Measurements from ENCODE around the gene SLC37A2.
A peak's percentile ranks its signal among the peaks of the same experiment; 100 is the strongest.
"Not testable (repeated sequence)": the region's sequence is repeated elsewhere in the genome, so short reads cannot be mapped to it uniquely, and the experiment has no call there.

The SLC37A2 gene

DNA sequence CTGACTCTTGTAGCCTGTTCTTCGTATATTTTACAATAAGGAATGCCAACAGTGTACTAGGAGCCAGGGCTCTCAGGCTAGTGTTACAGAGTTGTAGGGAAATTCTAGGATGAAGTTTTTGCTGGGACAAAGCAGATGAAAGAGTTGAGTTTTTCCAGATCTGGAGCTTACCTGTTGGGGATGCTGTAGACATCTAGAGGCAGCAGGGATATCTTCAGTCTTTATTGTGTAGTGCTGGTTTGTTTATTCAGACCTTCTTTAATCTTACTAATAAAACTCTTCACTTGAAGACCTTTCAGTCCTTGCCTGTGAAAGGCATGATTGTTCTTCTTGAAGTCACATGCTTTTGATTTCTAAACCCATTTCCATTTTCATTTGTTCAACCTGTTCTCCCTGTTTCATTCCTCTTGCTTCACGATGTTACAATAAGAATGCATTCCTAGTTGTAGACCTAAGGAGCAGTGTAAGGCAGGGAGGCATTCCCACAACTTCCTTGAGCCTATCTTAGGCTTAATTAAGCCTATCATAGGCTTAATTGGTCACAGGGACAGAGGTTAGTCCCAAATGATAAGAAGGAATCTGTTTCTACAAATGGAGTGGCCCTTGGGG lies 7.9 kb upstream of the SLC37A2 start:
- H3K4me1 ChIP-seq (ENCODE audit: control insufficient read depth in 2 of 2, insufficient read depth in 2 of 2, low read length in 2 of 2): no peaks in the 10 kb centered on the region
- no peak overlapping the region for H3K4me3 ChIP-seq (ENCODE audit: low read length in 2 of 2)
- no peaks in the 10 kb centered on the region for H3K9me3 ChIP-seq (ENCODE audit: control insufficient read depth in 2 of 2, low read length in 2 of 2)
- H3K27ac ChIP-seq (ENCODE audit: low read depth in 2 of 2, low read length in 2 of 2): no peak overlapping the region
- no peaks in the 10 kb centered on the region for H3K36me3 ChIP-seq (ENCODE audit: control insufficient read depth in 2 of 2, insufficient read depth in 2 of 2, low read length in 2 of 2)
- no peaks in the 10 kb centered on the region for H3K27me3 ChIP-seq (ENCODE audit: control insufficient read depth in 2 of 2, insufficient read depth in 2 of 2, low read length in 2 of 2)
- no peak overlapping the region for H3K9ac ChIP-seq (ENCODE audit: low read depth in 1 of 2, low read length in 2 of 2)

DNA sequence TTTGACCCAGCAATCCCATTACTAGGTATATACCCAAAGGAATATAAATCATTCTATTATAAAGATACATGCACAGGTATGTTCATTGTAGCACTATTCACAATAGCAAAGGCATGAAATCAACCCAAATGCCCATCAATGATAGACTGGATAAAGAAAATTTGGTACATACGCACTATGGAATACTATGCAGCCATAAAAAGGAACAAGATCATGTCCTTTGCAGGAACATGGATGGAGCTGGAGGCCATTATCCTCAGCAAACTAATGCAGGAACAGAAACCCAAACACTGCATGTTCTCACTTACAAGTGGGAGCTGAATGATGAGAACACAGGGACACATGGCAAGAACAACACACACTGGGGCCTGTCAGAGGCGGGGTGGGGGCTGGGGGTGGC lies 7.0 kb upstream of the SLC37A2 start:
- not testable (repeated sequence) for H3K4me1 ChIP-seq (ENCODE audit: control insufficient read depth in 2 of 2, insufficient read depth in 2 of 2, low read length in 2 of 2); H3K4me3 ChIP-seq (ENCODE audit: low read length in 2 of 2); H3K9me3 ChIP-seq (ENCODE audit: control insufficient read depth in 2 of 2, low read length in 2 of 2); H3K27ac ChIP-seq (ENCODE audit: low read depth in 2 of 2, low read length in 2 of 2); H3K36me3 ChIP-seq (ENCODE audit: control insufficient read depth in 2 of 2, insufficient read depth in 2 of 2, low read length in 2 of 2); H3K27me3 ChIP-seq (ENCODE audit: control insufficient read depth in 2 of 2, insufficient read depth in 2 of 2, low read length in 2 of 2); H3K9ac ChIP-seq (ENCODE audit: low read depth in 1 of 2, low read length in 2 of 2)

DNA sequence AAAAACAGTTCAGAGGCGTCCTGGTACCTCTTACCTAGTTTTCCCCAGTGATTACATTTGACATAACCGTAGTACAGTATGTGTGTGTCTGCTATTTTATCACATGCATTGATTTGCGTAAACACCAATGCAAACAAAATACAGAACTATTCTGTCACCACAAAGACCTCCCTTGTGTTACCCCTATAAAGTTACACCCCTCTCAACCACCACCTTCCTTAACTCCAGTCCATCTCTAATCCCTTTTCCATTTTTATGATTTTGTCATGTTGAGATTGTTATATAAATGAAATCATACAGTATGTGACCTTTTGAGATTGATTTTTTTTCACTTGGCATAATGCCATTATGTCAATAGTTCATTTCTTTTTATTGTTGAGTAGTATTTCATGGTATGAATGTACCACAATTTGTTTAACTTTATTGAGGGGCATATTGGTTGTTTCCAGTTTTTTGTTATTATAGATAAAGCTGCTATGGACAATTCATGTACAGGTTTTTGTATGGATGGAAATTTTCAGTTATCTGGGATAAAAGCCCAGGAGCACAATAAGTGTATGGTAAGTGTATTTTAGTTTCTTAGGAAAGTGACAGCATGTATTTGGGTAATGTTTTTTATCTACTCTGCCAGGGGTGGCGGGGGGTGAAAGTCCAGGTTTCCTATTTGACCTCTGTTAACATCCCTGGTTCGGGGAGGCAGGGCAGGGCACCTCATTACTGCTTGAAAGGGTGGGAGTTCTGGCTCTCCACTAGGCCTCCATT lies 6.0 kb upstream of the SLC37A2 start:
- Histone ChIP-seq H3K27me3 (ENCODE audit: control insufficient read depth in 2 of 2, insufficient read depth in 2 of 2, low read length in 2 of 2) (peaks cover 0 to 7% of the 10 kb centered on the region in 2 donors), H3K4me3 (ENCODE audit: low read length in 2 of 2) (no peak overlapping the region), H3K9ac (ENCODE audit: low read depth in 1 of 2, low read length in 2 of 2) (no peak overlapping the region), H3K9me3 (ENCODE audit: control insufficient read depth in 2 of 2, low read length in 2 of 2) (no peaks in the 10 kb centered on the region), H3K4me1 (ENCODE audit: control insufficient read depth in 2 of 2, insufficient read depth in 2 of 2, low read length in 2 of 2) (no peaks in the 10 kb centered on the region), H3K27ac (ENCODE audit: low read depth in 2 of 2, low read length in 2 of 2) (no peak overlapping the region), H3K36me3 (ENCODE audit: control insufficient read depth in 2 of 2, insufficient read depth in 2 of 2, low read length in 2 of 2) (no peaks in the 10 kb centered on the region)

DNA sequence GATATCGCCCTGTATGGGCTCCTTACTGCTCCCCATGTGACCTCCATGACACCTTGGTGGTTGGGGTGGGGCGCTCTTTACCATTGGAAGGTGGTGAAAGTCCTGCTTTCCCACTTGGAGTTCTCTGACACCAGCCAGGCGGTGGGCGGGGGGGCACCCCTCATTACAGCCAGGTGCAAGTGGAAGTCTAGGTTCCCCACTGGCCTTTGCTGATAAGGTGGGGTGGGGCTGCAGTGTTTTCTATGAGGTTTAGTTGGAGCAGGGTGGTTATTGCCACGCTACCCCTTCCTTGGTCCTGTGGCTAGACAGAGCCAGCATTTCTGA lies 5.5 kb upstream of the SLC37A2 start:
- H3K9me3 ChIP-seq (ENCODE audit: control insufficient read depth in 2 of 2, low read length in 2 of 2): no peaks in the 10 kb centered on the region
- H3K36me3 ChIP-seq (ENCODE audit: control insufficient read depth in 2 of 2, insufficient read depth in 2 of 2, low read length in 2 of 2): no peaks in the 10 kb centered on the region
- no peak overlapping the region for H3K27ac ChIP-seq (ENCODE audit: low read depth in 2 of 2, low read length in 2 of 2)
- H3K4me3 ChIP-seq (ENCODE audit: low read length in 2 of 2): no peak overlapping the region
- H3K9ac ChIP-seq (ENCODE audit: low read depth in 1 of 2, low read length in 2 of 2): no peak overlapping the region
- H3K27me3 ChIP-seq (ENCODE audit: control insufficient read depth in 2 of 2, insufficient read depth in 2 of 2, low read length in 2 of 2): peaks cover 0 to 9% of the 10 kb centered on the region in 2 donors
- H3K4me1 ChIP-seq (ENCODE audit: control insufficient read depth in 2 of 2, insufficient read depth in 2 of 2, low read length in 2 of 2): no peaks in the 10 kb centered on the region

DNA sequence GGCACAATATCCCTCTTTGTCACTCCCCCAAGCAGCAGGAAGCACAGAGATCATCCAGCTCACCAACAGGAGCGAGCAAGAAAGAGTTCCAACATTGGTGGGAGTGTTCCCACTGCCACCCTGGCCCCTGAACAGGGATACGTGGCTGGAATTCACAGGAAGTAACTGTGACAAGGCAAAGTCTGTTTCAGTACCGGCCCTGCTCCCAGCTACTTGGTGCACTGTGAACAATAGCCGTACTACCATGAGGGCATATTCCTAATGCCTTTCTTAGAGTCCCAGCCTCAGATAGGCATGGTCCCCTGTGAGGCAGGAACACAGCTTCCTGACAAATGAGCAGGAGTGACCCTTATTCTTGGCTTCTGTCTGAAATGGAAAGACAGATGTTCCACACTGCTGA lies 1.8 kb upstream of the SLC37A2 start:
- no peak overlapping the region for H3K4me3 ChIP-seq (ENCODE audit: low read length in 2 of 2)
- H3K27me3 ChIP-seq (ENCODE audit: control insufficient read depth in 2 of 2, insufficient read depth in 2 of 2, low read length in 2 of 2): peaks cover 15 to 19% of the 10 kb centered on the region in 2 donors
- no peak overlapping the region for H3K9ac ChIP-seq (ENCODE audit: low read depth in 1 of 2, low read length in 2 of 2)
- H3K27ac ChIP-seq (ENCODE audit: low read depth in 2 of 2, low read length in 2 of 2): no peak overlapping the region
- H3K9me3 ChIP-seq (ENCODE audit: control insufficient read depth in 2 of 2, low read length in 2 of 2): no peaks in the 10 kb centered on the region
- H3K4me1 ChIP-seq (ENCODE audit: control insufficient read depth in 2 of 2, insufficient read depth in 2 of 2, low read length in 2 of 2): peaks cover 5 to 7% of the 10 kb centered on the region in 2 donors
- no peaks in the 10 kb centered on the region for H3K36me3 ChIP-seq (ENCODE audit: control insufficient read depth in 2 of 2, insufficient read depth in 2 of 2, low read length in 2 of 2)

DNA sequence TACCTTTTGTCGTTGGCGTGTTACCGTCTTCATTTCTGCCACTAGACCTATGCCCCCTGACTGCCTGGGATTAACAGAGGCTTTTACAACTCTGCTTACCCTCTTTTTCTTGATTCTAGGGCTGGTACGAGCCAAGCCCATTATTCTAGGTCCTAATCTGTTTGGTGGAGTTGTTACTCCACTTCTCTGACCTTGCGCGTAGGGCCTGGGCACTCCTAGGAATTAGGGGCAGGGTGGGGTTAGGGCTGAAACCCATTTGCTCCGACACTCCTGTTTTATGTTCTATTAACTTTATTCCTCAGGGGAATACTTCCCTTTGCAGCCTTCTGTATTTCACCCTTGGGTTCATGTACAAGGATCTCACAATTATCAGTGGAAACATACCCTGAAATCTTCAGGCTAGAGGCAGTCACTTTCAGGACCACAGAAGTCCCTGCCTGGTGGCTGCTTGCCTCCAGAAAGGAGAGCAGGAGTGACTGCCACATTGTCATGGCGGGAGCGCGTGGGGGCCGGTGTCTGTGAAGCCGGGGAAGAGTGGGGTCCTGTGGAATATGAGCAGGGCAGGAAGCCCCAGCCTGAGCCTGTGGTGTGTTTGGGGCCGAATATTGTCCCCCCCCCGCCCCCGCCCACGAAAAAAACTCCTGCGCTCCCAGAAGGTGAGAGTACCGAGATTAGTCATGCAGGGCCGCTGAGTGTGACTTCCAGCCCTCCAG lies 731 bp upstream of the SLC37A2 start:
- Histone ChIP-seq H3K4me3 (ENCODE audit: low read length in 2 of 2) (peak overlapping the region; percentile 73 to 79), H3K9me3 (ENCODE audit: control insufficient read depth in 2 of 2, low read length in 2 of 2) (no peaks in the 10 kb centered on the region), H3K9ac (ENCODE audit: low read depth in 1 of 2, low read length in 2 of 2) (peak overlapping the region in 1 of 2 donors; percentile 70), H3K27me3 (ENCODE audit: control insufficient read depth in 2 of 2, insufficient read depth in 2 of 2, low read length in 2 of 2) (peaks cover 15 to 19% of the 10 kb centered on the region in 2 donors), H3K27ac (ENCODE audit: low read depth in 2 of 2, low read length in 2 of 2) (peak overlapping the region; percentile 27 to 53), H3K36me3 (ENCODE audit: control insufficient read depth in 2 of 2, insufficient read depth in 2 of 2, low read length in 2 of 2) (no peaks in the 10 kb centered on the region), H3K4me1 (ENCODE audit: control insufficient read depth in 2 of 2, insufficient read depth in 2 of 2, low read length in 2 of 2) (peaks cover 5 to 7% of the 10 kb centered on the region in 2 donors)

DNA sequence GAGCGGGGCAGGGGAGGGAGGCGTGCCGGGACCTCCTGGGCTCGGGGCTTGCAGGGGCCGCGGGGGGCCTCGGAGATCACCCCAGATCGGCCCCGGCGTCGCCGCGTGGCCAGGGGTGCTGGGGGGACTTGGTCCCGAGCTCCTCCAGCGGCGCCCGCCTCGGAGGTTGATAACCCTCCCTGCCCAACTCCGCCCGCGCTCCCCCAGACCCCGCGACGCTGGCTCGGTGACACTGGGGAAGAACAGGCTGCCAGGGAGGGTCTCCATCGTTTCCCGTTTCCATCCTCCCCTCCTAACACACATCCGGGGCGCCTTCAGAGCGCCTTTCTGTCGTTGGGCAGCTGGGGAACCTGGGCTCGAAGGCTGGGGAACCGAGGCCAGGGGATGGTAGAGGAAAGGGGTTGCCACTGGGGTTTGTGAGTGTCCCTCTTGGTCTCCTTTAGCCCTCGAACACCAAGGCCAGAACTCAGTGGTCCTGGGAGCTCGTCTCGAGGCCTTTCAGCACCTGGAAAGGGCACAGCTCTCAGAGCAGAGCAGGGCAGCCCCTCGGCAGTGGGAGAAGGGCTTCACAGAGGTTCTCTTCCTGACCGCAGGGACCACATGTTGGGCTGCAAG lies 431 bp downstream of the SLC37A2 start:
- H3K4me1 ChIP-seq (ENCODE audit: control insufficient read depth in 2 of 2, insufficient read depth in 2 of 2, low read length in 2 of 2): peaks cover 5 to 7% of the 10 kb centered on the region in 2 donors
- H3K9ac ChIP-seq (ENCODE audit: low read depth in 1 of 2, low read length in 2 of 2): peak overlapping the region in 1 of 2 donors; percentile 70
- no peaks in the 10 kb centered on the region for H3K36me3 ChIP-seq (ENCODE audit: control insufficient read depth in 2 of 2, insufficient read depth in 2 of 2, low read length in 2 of 2)
- H3K4me3 ChIP-seq (ENCODE audit: low read length in 2 of 2): peak overlapping the region; percentile 73 to 79
- H3K9me3 ChIP-seq (ENCODE audit: control insufficient read depth in 2 of 2, low read length in 2 of 2): no peaks in the 10 kb centered on the region
- peak overlapping the region; percentile 27 to 53 for H3K27ac ChIP-seq (ENCODE audit: low read depth in 2 of 2, low read length in 2 of 2)
- H3K27me3 ChIP-seq (ENCODE audit: control insufficient read depth in 2 of 2, insufficient read depth in 2 of 2, low read length in 2 of 2): peaks cover 15 to 19% of the 10 kb centered on the region in 2 donors

DNA sequence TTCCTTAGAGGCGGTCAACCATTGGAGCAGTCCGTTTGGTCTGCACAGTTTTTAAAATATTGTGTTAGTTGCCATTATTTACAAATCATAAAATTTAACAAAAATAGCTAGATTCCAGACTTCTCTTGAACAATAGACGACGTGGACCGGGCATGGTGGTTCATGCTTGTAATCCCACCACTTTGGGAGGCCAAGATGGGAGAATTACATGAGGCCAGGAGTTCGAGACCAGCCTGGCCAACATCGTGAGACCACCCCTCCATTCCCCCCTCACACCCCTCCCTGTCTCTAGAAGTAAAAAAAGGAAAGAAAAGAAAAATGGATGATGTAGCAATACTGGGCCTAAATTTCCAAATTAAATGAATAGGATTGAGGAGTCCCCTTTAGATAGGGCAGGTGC lies 965 bp downstream of the SLC37A2 start:
- no peaks in the 10 kb centered on the region for H3K9me3 ChIP-seq (ENCODE audit: control insufficient read depth in 2 of 2, low read length in 2 of 2)
- H3K4me1 ChIP-seq (ENCODE audit: control insufficient read depth in 2 of 2, insufficient read depth in 2 of 2, low read length in 2 of 2): peaks cover 5 to 7% of the 10 kb centered on the region in 2 donors
- H3K27me3 ChIP-seq (ENCODE audit: control insufficient read depth in 2 of 2, insufficient read depth in 2 of 2, low read length in 2 of 2): peaks cover 15 to 19% of the 10 kb centered on the region in 2 donors
- H3K9ac ChIP-seq (ENCODE audit: low read depth in 1 of 2, low read length in 2 of 2): no peak overlapping the region
- H3K4me3 ChIP-seq (ENCODE audit: low read length in 2 of 2): peak overlapping the region in 1 of 2 donors; percentile 79
- H3K36me3 ChIP-seq (ENCODE audit: control insufficient read depth in 2 of 2, insufficient read depth in 2 of 2, low read length in 2 of 2): no peaks in the 10 kb centered on the region
- peak overlapping the region in 1 of 2 donors; percentile 53 for H3K27ac ChIP-seq (ENCODE audit: low read depth in 2 of 2, low read length in 2 of 2)

DNA sequence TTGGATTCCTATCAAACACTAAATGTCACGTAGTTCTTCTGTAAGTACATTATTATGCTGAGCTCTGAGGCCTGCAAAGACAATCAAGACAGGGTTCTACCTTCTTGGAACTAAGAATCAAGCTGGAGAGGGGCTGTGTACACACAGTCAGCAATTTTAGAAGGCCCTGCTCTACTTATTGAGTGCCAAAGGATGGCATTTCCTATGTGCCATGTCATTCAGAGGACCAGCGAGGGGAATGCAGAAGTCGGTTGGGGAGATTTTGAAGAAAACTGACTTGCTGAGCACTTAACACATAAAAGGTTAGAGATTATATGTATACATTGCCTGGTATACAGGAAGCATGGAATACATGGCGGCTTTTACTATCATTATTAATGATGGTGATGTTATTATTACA lies 5.3 kb downstream of the SLC37A2 start:
- Histone ChIP-seq H3K27me3 (ENCODE audit: control insufficient read depth in 2 of 2, insufficient read depth in 2 of 2, low read length in 2 of 2) (peaks cover 10 to 15% of the 10 kb centered on the region in 2 donors), H3K4me1 (ENCODE audit: control insufficient read depth in 2 of 2, insufficient read depth in 2 of 2, low read length in 2 of 2) (peaks cover 9 to 10% of the 10 kb centered on the region in 2 donors), H3K36me3 (ENCODE audit: control insufficient read depth in 2 of 2, insufficient read depth in 2 of 2, low read length in 2 of 2) (no peaks in the 10 kb centered on the region), H3K4me3 (ENCODE audit: low read length in 2 of 2) (no peak overlapping the region), H3K9me3 (ENCODE audit: control insufficient read depth in 2 of 2, low read length in 2 of 2) (no peaks in the 10 kb centered on the region), H3K27ac (ENCODE audit: low read depth in 2 of 2, low read length in 2 of 2) (no peak overlapping the region), H3K9ac (ENCODE audit: low read depth in 1 of 2, low read length in 2 of 2) (no peak overlapping the region)

DNA sequence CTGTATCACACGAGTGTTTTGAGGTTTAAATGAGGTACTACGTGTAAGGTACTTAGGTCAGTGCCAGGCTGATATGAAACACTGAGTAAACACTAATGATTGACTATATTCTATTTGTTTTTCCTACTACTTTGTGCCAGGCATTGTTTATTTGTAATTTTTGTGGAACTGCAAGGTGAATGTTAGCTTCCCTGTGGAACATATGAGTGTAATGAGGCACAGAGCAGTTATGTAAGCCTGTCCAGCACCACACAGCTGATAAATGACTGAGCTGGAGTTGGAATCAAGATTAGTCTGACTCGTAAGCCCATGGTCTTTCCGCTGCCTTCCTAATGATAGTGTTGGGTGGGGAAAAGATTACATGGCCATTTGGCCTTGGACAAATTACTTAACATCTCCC lies 5.9 kb downstream of the SLC37A2 start:
- peaks cover 4 to 9% of the 10 kb centered on the region in 2 donors for H3K27me3 ChIP-seq (ENCODE audit: control insufficient read depth in 2 of 2, insufficient read depth in 2 of 2, low read length in 2 of 2)
- H3K4me3 ChIP-seq (ENCODE audit: low read length in 2 of 2): no peak overlapping the region
- H3K4me1 ChIP-seq (ENCODE audit: control insufficient read depth in 2 of 2, insufficient read depth in 2 of 2, low read length in 2 of 2): peaks cover 4 to 5% of the 10 kb centered on the region in 2 donors
- no peak overlapping the region for H3K27ac ChIP-seq (ENCODE audit: low read depth in 2 of 2, low read length in 2 of 2)
- no peaks in the 10 kb centered on the region for H3K36me3 ChIP-seq (ENCODE audit: control insufficient read depth in 2 of 2, insufficient read depth in 2 of 2, low read length in 2 of 2)
- no peak overlapping the region for H3K9ac ChIP-seq (ENCODE audit: low read depth in 1 of 2, low read length in 2 of 2)
- no peaks in the 10 kb centered on the region for H3K9me3 ChIP-seq (ENCODE audit: control insufficient read depth in 2 of 2, low read length in 2 of 2)
